ENCODE measurements around the gene BRD1. TPM values are rescaled to one million over a fixed set of nuclear protein-coding genes. Genes with fewer than 3 reads are reported as not detected.

BRD1 gene
- total RNA-seq, 3 donors from 2014 or later, result 33.4 to 51.3 (median 48.4) TPM

GRCh38 chr22:49863931-49864330 is 36.3 kb upstream of the BRD1 start:
- Histone ChIP-seq H3K4me3 (no peak overlapping the region), H3K4me1 (ENCODE audit: low read depth) (no peaks in the 10 kb centered on the region), H3K9me3 (peaks cover 21% of the 10 kb centered on the region), H3K36me3 (ENCODE audit: low read depth) (no peaks in the 10 kb centered on the region)
- no peak for ATAC-seq
- intact Hi-C loops (cut with DNase I, micrococcal nuclease), result no loop called here
- TF ChIP-seq CTCF (IDR thresholded peaks at IDR 0.05), result no peak
- no peak for DNase-seq

- Histone ChIP-seq H3K36me3 (ENCODE audit: low read depth) (no peaks in the 10 kb centered on the region), H3K4me1 (ENCODE audit: low read depth) (no peaks in the 10 kb centered on the region), H3K4me3 (no peak overlapping the region), H3K9me3 (peaks cover 20% of the 10 kb centered on the region)
- no peak for TF ChIP-seq CTCF (IDR thresholded peaks at IDR 0.05)
- no peak for DNase-seq
- ATAC-seq, result no peak
- intact Hi-C loops (cut with DNase I, micrococcal nuclease), result no loop called here
Measured at GRCh38 chr22:49862496-49862776, 34.8 kb upstream of the BRD1 start.

GRCh38 chr22:49861642-49862495 is 34.2 kb upstream of the BRD1 start:
- DNase-seq (no peak), ATAC-seq (no peak)
- intact Hi-C loops (cut with DNase I, micrococcal nuclease), result no loop called here
- Histone ChIP-seq H3K4me1 (ENCODE audit: low read depth) (no peaks in the 10 kb centered on the region), H3K9me3 (peaks cover 18% of the 10 kb centered on the region), H3K4me3 (no peak overlapping the region), H3K36me3 (ENCODE audit: low read depth) (no peaks in the 10 kb centered on the region)
- TF ChIP-seq CTCF (IDR thresholded peaks at IDR 0.05), result no peak

GRCh38 chr22:49858827-49859226 is 31.2 kb upstream of the BRD1 start:
- no peak overlapping the region for H3K4me3 ChIP-seq
- no peak for TF ChIP-seq CTCF (IDR thresholded peaks at IDR 0.05)
- no peak for DNase-seq
- no peaks in the 10 kb centered on the region for H3K36me3 ChIP-seq (ENCODE audit: low read depth)
- H3K9me3 ChIP-seq, result no peaks in the 10 kb centered on the region
- peaks cover 12% of the 10 kb centered on the region for H3K4me1 ChIP-seq (ENCODE audit: low read depth)
- intact Hi-C loops (cut with DNase I, micrococcal nuclease), result no loop called here
- no peak for ATAC-seq

- TF ChIP-seq CTCF (IDR thresholded peaks at IDR 0.05), result no peak
Measured at GRCh38 chr22:49856766-49857618, 29.3 kb upstream of the BRD1 start.

More at GRCh38 chr22:49856766-49857618, 29.3 kb upstream of the BRD1 start:
- no peak overlapping the region for H3K4me3 ChIP-seq
- no peak for DNase-seq
- no peaks in the 10 kb centered on the region for H3K9me3 ChIP-seq
- peaks cover 12% of the 10 kb centered on the region for H3K4me1 ChIP-seq (ENCODE audit: low read depth)
- H3K36me3 ChIP-seq (ENCODE audit: low read depth), result no peaks in the 10 kb centered on the region
- intact Hi-C loops (cut with DNase I, micrococcal nuclease), result no loop called here
- ATAC-seq, result no peak

Data from mucosa of descending colon (tissue), 3 donors.